ENCODE data around the gene RAD23B. TPM values are rescaled to one million over a fixed set of nuclear protein-coding genes. Genes with fewer than 3 reads are reported as not detected.

RAD23B gene
- total RNA-seq, 2 experiments from 2014 or later = 149 to 158 TPM

GRCh38 chr9:107360098-107360497 is 77.0 kb downstream of the RAD23B start:
- POLR2A ChIA-PET = no interaction called here
- CTCF ChIA-PET = no interaction called here

DNA sequence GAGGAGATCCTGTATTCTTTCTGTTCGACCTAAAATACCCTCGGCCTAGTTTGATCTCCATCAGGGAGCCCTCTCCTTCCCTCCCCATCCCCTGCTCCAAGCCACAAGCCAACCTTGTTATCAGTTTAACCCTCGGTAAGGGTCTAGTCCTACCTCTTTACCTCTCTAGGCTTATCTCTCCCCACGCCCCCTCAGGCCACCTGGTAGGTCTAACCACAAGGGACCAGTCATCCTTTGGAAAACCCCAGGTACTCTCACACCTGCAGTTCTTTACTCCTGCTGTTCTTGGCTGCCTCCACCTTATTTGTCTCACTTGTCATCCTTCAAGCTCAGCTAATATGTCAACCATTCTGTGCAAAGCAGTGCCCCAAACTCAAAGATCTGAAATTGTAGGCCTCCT is 78.7 kb downstream of the RAD23B start:
- POLR2A ChIA-PET = no interaction called here

GRCh38 chr9:107363516-107364152 is 80.6 kb downstream of the RAD23B start:
- POLR2A ChIA-PET = no interaction called here
- CTCF ChIA-PET = no interaction called here

More for the DNA sequence above, 78.7 kb downstream of the RAD23B start:
- CTCF ChIA-PET = interaction anchor here (0.6 kb wide), 1 partner anchor 20 kb away, joined by 3 read pairs; no protein-coding TSS in a partner anchor

GRCh38 chr9:107367727-107368502 is 84.8 kb downstream of the RAD23B start:
- ChIA-PET CTCF (no interaction called here), POLR2A (no interaction called here)

DNA sequence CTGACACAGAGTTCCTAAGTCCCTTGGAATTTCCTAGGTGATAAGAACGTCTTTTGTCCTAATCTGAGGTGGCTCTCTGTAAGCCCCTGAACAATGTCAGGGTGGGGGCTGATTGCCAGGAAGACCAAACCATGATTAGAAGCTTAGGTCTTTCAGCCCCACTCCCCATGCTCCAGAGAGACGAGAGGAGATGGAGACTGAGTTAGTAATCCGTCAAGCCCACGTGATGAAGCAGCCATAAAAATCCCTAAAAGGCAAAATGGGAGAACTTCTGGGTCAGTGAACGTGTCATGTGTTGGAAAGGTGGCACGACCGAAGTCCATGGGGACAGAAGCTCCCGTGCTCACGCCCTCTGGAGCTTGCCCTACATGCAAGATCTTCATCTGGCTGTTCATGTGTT is 85.6 kb downstream of the RAD23B start:
- ChIA-PET POLR2A (no interaction called here), CTCF (interaction anchor here (0.5 kb wide), 1 partner anchor 449 kb away, joined by 3 read pairs; no protein-coding TSS in a partner anchor)

DNA sequence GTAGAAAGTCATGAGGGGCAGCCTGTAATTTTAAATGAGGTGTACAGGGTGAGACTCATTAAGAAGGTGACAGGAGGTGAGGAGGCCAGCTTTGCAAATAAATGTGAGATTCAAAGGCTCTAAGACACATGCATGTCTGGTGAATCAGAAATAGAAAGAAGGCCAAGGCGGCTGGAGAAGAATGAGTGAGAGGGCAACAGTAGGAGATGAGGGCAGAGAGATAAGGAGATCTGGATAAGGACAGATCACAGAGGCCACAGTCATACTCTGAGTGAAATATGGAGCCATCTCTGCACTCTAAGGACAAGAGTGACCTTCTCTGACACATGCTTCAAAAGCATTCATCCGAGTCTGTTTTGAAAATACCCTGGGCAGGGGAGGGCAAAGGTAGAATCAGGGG is 90.7 kb downstream of the RAD23B start:
- ChIA-PET CTCF (no interaction called here), POLR2A (no interaction called here)

DNA sequence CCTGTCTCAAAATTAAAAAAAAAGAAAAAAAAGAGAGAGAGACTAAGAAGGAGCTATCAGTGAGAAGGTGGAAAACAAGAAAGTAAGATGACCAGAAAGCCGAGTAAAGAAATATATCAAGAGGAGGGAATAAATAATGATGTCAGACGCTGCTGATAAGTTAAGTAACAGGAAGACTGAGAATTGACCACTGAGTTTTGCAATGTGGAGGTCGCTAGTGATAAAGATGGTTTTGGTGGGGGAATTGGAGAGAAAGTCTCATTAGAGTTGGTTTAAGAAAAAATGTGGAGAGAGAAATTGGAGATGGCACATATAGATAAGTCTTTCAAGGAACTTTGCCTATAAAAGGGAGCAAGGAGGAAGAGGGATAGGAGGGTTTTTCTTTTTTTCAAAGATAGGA is 91.9 kb downstream of the RAD23B start:
- ChIA-PET POLR2A (no interaction called here), CTCF (no interaction called here)

DNA sequence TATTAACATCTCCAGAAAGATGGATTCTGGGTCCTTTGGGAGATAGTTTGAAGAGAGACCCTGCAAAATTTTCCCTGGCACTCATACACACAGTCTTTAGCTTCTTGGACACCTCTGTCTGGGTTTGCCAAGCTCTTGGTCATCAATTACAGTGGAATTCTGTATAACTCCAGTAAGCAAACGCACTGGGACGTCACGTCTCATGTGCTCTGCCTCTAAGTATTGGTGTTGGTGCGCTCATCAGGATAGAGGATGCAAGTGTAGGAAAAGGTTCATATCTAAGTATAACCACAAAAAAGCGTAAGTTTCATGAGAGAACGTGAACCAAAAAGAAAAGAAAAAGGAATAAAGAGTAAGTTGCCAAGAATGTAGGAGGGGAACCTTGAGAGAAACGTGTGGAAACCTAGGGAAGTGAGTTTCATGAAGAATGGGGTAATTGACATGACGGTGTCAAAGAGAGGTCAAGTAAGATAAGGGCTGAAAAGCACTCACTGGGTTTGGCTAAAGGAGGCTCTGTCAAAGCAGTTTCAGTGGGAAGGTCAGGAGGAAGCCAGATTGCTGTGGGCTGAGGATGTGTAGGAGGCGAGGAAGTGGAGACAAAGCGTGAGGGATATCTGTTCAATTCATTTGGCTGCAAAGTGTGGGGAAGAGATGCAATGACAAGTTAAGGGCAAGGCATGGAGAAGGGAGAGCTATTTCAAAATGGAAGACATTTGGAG is 92.7 kb downstream of the RAD23B start:
- CTCF ChIA-PET = no interaction called here

DNA sequence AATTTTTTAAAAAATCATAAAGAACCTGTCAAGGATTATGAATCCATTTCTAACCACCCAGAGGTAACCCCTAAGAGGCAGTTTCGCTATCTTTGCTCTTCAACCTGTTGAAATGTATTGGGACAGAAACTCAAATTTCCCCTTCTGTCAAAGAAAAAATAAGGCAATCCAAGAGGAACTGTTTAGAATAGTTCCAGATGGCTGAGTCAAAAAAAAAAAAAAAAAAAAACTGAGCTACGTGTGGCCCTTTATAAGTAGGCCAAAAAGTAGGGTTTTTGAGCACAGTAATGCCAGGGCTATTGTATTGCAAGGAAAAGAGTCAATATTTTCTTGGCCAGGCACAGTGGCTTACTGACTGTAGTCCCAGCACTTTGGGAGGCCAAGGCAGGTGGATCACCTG is 94.9 kb downstream of the RAD23B start:
- CTCF ChIA-PET = no interaction called here
- POLR2A ChIA-PET = no interaction called here

More for the DNA sequence above, 92.7 kb downstream of the RAD23B start:
- POLR2A ChIA-PET = no interaction called here

Other genes starting within 250 kb of the RAD23B start
- under 1 TPM in 1 of 2 experiments, not detected in 1; 0.21 TPM for gene KLF4, start 206.5 kb downstream of the RAD23B start, total RNA-seq

Measured in activated CD8-positive, alpha-beta memory T cell treated with anti-CD3 and anti-CD28 coated beads for 36 hours (primary cell).